Endothelial cell of umbilical vein (primary cell): ENCODE measurements around the gene PITPNM3.

Experiments
- CTCF ChIP-seq, 2 donors: IDR thresholded peaks; 1 replicate in 1 of 2; 2 replicates in 1 of 2; pipeline ENCODE4 v1.5.1; 2011; ENCODE audit warnings: low read length in 2 of 2, mild to moderate bottlenecking in 2 of 2, moderate library complexity in 2 of 2, control low read depth in 1 of 2, inconsistent platforms in 1 of 2, low read depth in 1 of 2; ENCODE audit not compliant: insufficient read depth in 1 of 2; ENCODE audit errors: extremely low read depth in 1 of 2
- EZH2 ChIP-seq: IDR thresholded peaks from 2 replicates; pipeline ENCODE4 v1.6.1; 2012; ENCODE audit warnings: borderline replicate concordance, low read depth, mild to moderate bottlenecking, moderate library complexity, low read length, inconsistent platforms; ENCODE audit not compliant: severe bottlenecking
- FOS ChIP-seq: IDR thresholded peaks from 2 replicates; pipeline ENCODE4 v1.6.1; 2011; ENCODE audit warnings: mild to moderate bottlenecking, low read length, moderate library complexity, borderline replicate concordance; ENCODE audit not compliant: insufficient read depth
- GATA2 ChIP-seq: IDR thresholded peaks from 2 replicates; pipeline ENCODE4 v1.7.0; 2011; ENCODE audit warnings: low read depth, mild to moderate bottlenecking, moderate library complexity, mixed read lengths, low read length; ENCODE audit not compliant: insufficient read length, insufficient read depth
- JUN ChIP-seq: IDR thresholded peaks from 2 replicates; pipeline ENCODE4 v1.6.1; 2011; ENCODE audit warnings: borderline replicate concordance, low read depth; ENCODE audit not compliant: insufficient read length, insufficient read depth
- MAX ChIP-seq: IDR thresholded peaks from 2 replicates; pipeline ENCODE4 v1.6.1; 2011; ENCODE audit not compliant: insufficient read depth, insufficient read length
- MYC ChIP-seq: IDR thresholded peaks from one replicate; pipeline ENCODE4 v1.6.1; 2011; ENCODE audit warnings: mild to moderate bottlenecking, low read depth, low read length
- POLR2A ChIP-seq: IDR thresholded peaks from 2 replicates; pipeline ENCODE4 v1.6.1; 2012; ENCODE audit warnings: low read depth, mild to moderate bottlenecking, control low read depth, low read length
- POLR2AphosphoS5 ChIP-seq: IDR thresholded peaks from 2 replicates; pipeline ENCODE4 v1.6.1; 2012; ENCODE audit warnings: low read depth, mild to moderate bottlenecking, control low read depth, low read length, moderate library complexity; ENCODE audit not compliant: insufficient read depth

DNA sequence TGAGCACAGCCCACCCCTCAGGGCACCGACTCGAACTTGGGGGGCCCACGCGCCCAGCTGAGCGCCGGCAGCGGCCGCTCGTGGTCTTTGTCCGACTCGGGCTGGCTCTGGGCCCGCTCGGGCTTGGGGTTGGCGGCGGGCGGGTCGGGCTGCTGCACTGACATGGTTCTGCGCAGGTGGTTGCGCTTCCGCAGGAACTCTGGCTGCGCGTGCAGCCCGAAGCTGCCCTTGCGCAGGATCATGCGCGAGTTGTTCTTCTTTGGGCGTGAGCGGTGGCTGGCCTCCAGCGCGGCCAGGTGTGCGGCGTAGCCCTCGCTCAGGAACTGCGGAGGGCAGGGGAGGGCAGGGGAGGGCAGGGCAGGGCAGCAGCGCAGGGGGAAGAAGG is 101.0 kb downstream of the PITPNM3 start:
- TF ChIP-seq POLR2AphosphoS5 (no peak), CTCF (IDR thresholded peaks at IDR 0.05; ENCODE audit: extremely low read depth in 1 of 2, insufficient read depth in 1 of 2, low read depth in 1 of 2, low read length in 2 of 2) (no peak), MYC (no peak), EZH2 (peak; percentile 32), FOS (no peak), MAX (no peak), POLR2A (no peak), JUN (no peak), GATA2 (no peak)
